ENCODE data around the gene SOX9.

The SOX9 gene

DNA sequence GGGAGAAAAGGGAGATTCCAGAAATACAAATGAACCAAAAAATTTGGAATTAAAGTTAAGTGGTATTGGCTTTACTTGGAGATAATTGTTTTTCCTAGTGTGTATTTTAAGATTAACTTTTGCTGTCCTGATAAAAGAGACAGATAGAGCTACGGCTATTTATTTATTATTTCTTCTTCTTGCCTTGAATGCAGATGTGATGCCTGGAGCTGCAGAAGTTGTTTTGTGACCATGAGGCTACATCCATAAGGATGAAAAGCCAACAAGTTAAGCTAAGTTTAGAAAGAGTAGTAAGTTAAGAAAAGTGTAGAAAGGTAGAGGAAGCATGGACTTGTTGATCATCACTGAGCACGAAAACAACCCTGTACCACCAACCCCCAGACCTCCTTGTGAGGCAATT is 41.7 kb downstream of the SOX9 start:
- DNase-seq (ENCODE audit: low spot score) = no peak

- no peak for DNase-seq (ENCODE audit: low spot score)
These were observed 42.7 kb downstream of the SOX9 start for GRCh38 chr17:72163474-72163873.

GRCh38 chr17:72164158-72164739 is 43.4 kb downstream of the SOX9 start:
- no peak for DNase-seq (ENCODE audit: low spot score)

GRCh38 chr17:72165192-72165866 is 44.5 kb downstream of the SOX9 start:
- no peak for DNase-seq (ENCODE audit: low spot score)

DNA sequence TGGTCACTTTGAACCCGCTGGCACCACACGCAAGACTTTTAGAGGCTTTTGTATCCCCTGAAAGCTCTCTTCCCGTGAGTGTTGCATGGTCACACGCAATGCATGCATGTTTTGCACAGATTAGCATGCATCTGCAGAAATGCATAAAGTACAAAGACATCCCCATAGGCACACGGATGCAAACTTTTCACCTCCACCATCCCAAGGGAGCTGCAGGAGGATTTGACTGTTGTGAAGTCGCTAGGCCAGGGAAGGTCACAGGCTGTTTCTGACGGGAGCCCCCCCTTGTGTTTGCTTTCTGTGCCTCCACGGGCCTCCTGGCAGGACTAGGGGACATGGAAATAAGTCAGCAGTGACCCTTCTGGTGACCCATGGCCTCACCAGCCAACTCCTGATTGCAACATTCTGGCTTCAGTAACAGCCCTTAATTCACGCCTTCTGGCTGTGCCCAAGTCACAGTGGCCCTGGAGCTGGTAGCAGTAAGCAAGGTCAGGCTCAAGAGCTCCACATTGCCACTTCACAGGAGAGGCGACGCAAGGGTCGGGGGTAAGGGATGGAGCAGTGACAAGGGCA is 45.1 kb downstream of the SOX9 start:
- DNase-seq (ENCODE audit: low spot score) = no peak

GRCh38 chr17:72167593-72167992 is 46.8 kb downstream of the SOX9 start:
- DNase-seq (ENCODE audit: low spot score) = no peak

GRCh38 chr17:72169823-72170222 is 49.0 kb downstream of the SOX9 start:
- DNase-seq (ENCODE audit: low spot score) = no peak

GRCh38 chr17:72171703-72172667 is 51.2 kb downstream of the SOX9 start:
- no peak for DNase-seq (ENCODE audit: low spot score)

GRCh38 chr17:72173499-72174116 is 52.8 kb downstream of the SOX9 start:
- DNase-seq (ENCODE audit: low spot score) = no peak

- DNase-seq (ENCODE audit: low spot score) = no peak
These were observed 54.4 kb downstream of the SOX9 start for GRCh38 chr17:72175263-72175662.
